GM19099 (cell line): ENCODE measurements around the gene KRTAP2-3.
"Not testable (repeated sequence)": the region's sequence is repeated elsewhere in the genome, so short reads cannot be mapped to it uniquely, and the experiment has no call there.

Experiments used
- POLR2A ChIP-seq: IDR thresholded peaks from 3 replicates; pipeline ENCODE4 v1.6.1; 2011; ENCODE audit warnings: low read depth; ENCODE audit not compliant: insufficient read length; ENCODE audit errors: extremely low read depth

The KRTAP2-3 gene

GRCh38 chr17:41037853-41038350, 22.0 kb downstream of the KRTAP2-3 start:
- no peak for TF ChIP-seq POLR2A

- TF ChIP-seq POLR2A: not testable (repeated sequence)
Observed at GRCh38 chr17:41034346-41034935, 25.5 kb downstream of the KRTAP2-3 start, which contains the start of gene KRTAP1-3. Gene KRTAP1-3 (minus strand): TSS chr17:41034874. CDS start chr17:41034821, 53 bp downstream.

- TF ChIP-seq POLR2A: no peak
Observed at GRCh38 chr17:41029633-41030245, 30.2 kb downstream of the KRTAP2-3 start, which contains the start of gene KRTAP1-4. Gene KRTAP1-4 (minus strand): TSS chr17:41030195. CDS start chr17:41030078, 117 bp downstream.

- no peak for TF ChIP-seq POLR2A
Observed at GRCh38 chr17:41026715-41027471, 33.0 kb downstream of the KRTAP2-3 start, which contains the start of gene KRTAP1-5. Gene KRTAP1-5 (minus strand): TSS chr17:41027208. CDS start chr17:41027155, 53 bp downstream.

- TF ChIP-seq POLR2A: no peak
Observed at GRCh38 chr17:41024697-41025096, 35.2 kb downstream of the KRTAP2-3 start.

- TF ChIP-seq POLR2A: no peak
Observed at GRCh38 chr17:41020336-41020735, 39.6 kb downstream of the KRTAP2-3 start.

GRCh38 chr17:41019415-41019814, 40.5 kb downstream of the KRTAP2-3 start:
- no peak for TF ChIP-seq POLR2A

GRCh38 chr17:41018541-41018940, 41.4 kb downstream of the KRTAP2-3 start:
- TF ChIP-seq POLR2A: no peak

- no peak for TF ChIP-seq POLR2A
Observed at GRCh38 chr17:41016578-41017215, 43.2 kb downstream of the KRTAP2-3 start.

- TF ChIP-seq POLR2A: no peak
Observed at GRCh38 chr17:41015454-41015853, 44.5 kb downstream of the KRTAP2-3 start.

GRCh38 chr17:41013606-41014005, 46.3 kb downstream of the KRTAP2-3 start:
- TF ChIP-seq POLR2A: no peak

GRCh38 chr17:41013181-41013580, 46.7 kb downstream of the KRTAP2-3 start:
- no peak for TF ChIP-seq POLR2A

GRCh38 chr17:41012326-41013120, 47.4 kb downstream of the KRTAP2-3 start:
- TF ChIP-seq POLR2A: no peak

GRCh38 chr17:41010441-41010840, 49.5 kb downstream of the KRTAP2-3 start:
- TF ChIP-seq POLR2A: no peak
